GM13976 (cell line): Measurements from ENCODE around the gene TYW1B.
"Not testable (repeated sequence)": the region's sequence is repeated elsewhere in the genome, so short reads cannot be mapped to it uniquely, and the experiment has no call there.

Source experiments
- DNase-seq: peaks from one replicate; pipeline ENCODE4 v3.0.0; 2012; ENCODE audit warnings: low spot score
- in situ Hi-C: fragments of 300-500 bp; cut with MboI; formaldehyde crosslinking; loops from one replicate; pipeline ENCODE4 v1.12.0; 2022; ENCODE audit warnings: low sequenced_read_pairs, mixed read lengths, inconsistent platforms; ENCODE audit not compliant: unreplicated experiment
- TF ChIP-seq, protein P1 (sequence below): IDR thresholded peaks from 2 replicates; pipeline ENCODE4 v1.5.1; 2012; ENCODE audit warnings: borderline replicate concordance, mild to moderate bottlenecking; ENCODE audit not compliant: insufficient read depth; ENCODE audit errors: extremely low read depth, missing control alignments, control extremely low read depth

TYW1B gene

GRCh38 chr7:72827839-72828591, at the start of gene TYW1B:
TYW1B (minus strand) TSS chr7:72828200; CDS start chr7:72828075, 125 bp downstream.
- in situ Hi-C loops: not testable (repeated sequence)

GRCh38 chr7:72867591-72867990, 39.6 kb upstream of the TYW1B start:
- in situ Hi-C loops, DNase-seq: not testable (repeated sequence)

More at GRCh38 chr7:72827839-72828591, at the start of gene TYW1B:
- peak; percentile 85 for DNase-seq

GRCh38 chr7:72858846-72859400, 30.9 kb upstream of the TYW1B start:
- peak; percentile 10 for DNase-seq
- in situ Hi-C loops: not testable (repeated sequence)

DNA sequence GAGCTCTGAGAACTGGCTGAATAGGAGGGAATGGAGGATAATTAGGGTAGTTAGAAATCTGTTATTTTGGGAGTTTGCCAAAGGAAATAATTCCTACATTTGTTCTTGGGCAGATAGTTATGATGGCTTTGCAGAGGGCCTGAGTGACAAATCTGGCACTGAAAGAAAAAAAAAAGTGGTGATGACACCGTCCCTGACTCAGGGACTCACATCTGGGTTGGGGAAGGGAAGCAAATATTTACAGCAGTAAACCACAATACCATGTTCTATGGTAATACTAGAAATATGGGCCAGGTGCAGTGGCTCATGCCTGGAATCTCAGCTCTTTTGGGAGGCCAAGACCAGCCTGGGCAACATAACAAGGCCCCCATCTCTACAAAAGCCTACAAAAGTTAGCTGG, 29.9 kb upstream of the TYW1B start:
- in situ Hi-C loops, DNase-seq: not testable (repeated sequence)

DNA sequence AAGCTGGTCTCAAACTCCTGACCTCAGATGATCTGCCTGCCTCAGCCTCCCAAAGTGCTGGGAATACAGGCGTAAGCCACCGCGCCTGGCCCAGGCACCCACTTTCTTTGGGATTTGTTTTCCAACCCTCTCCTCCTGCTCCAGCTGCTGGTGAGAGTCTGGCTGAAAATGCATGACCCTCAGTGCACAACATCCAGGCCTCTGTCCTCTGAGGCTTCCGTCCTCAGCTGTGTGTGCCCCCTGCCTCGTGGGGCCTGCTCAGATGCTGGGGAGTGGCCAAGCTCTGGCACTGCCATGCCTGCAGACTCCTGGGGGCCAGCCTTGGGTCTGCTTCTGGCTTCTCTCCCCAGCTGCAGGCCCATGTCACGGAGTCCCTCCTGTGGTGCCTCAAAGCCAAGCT, 27.3 kb upstream of the TYW1B start:
- in situ Hi-C loops: not testable (repeated sequence)

DNA sequence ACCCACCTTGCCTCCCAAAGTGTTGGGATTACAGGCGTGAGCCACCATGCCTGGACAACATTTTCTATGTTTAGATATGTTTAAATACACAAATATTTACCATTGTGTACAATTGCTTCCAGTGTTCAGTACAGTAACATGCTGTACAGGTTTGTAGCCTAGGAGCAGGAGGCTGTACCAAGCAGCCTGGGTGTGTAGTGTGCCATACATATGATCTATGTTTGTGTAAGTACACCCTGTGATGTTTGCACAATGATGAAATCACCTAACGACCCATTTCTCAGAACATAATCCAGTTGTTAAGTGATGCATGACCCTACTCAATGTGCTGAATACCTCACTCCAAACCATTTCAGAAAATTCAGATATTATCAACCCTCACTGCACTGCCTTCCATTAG, 24.9 kb upstream of the TYW1B start:
- in situ Hi-C loops, DNase-seq: not testable (repeated sequence)

More for the DNA sequence above, 27.3 kb upstream of the TYW1B start:
- DNase-seq: not testable (repeated sequence)

DNA sequence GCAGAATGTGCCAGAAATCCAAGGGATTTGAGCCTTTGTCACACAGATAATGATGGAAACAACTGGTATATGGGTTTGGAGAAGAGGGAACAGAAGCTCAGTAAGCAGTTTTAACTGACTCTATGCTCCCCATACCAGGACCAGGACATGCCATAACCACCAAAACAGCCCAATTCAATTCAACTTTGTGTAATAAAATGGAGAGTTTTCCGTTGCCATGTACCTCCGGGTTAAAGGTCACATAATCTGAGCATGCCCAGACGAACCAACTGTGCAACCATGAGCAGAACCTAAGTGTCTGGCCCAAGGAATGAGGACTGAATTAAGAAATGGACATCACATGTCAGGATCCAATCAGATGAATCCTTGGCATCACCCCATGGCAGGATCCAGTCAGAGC, 22.7 kb upstream of the TYW1B start:
- in situ Hi-C loops, DNase-seq: not testable (repeated sequence)

DNA sequence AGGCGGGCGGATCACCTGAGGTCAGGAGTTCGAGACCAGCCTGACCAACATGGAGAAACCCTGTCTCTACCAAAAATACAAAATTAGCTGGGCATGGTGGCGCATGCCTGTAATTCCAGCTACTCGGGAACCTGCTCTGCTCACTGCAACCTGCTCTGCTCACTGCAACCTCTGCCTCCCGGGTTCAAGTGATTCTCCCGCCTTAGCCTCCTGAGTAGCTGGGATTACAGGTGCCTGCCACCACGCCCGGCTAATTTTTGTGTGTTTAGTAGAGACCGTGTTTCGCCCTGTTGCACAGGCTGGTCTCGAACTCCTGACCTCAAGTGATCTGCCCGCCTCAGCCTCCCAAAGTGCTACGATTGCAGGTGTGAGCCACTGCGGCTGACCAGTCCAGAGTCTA, 16.1 kb upstream of the TYW1B start:
- DNase-seq, in situ Hi-C loops: not testable (repeated sequence)

DNA sequence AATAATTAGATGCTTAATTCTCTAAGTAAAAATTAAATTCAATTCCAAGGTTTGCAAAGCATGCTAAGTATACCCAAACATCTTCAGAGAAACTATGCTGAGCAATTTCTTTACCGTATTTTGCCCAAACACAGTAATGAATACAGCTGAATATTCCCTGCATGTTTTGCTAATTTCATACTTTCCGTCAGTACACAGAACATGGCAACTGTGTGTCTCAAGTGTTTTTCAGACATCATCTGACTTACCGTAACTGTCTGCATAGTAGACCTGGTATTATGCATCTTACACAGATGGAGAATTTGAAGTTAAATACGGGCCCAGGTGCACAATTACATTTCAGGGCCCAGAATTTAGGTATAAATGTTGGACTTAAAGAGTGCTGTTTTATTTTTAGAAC, 15.2 kb upstream of the TYW1B start:
- in situ Hi-C loops, DNase-seq: not testable (repeated sequence)

GRCh38 chr7:72840966-72841511, 13.0 kb upstream of the TYW1B start:
- DNase-seq, in situ Hi-C loops: not testable (repeated sequence)

DNA sequence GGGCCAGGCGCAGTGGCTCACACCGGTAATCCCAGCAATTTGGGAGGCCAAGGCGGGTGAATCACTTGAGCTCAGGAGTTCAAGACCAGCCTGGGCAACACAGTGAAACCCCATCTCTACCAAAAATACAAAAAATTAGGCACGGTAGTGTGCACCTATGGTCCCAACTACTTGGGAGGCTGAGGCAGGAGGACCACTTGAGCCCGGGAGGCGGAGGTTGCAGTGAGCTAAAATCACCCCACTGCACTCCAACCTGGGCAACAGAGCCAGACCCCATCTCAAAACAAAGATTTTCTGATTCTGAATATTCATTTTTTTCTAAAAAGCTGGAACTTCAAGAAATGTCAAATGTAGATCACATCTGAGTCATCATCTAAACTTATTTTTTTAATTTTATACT, 10.3 kb upstream of the TYW1B start:
- in situ Hi-C loops, DNase-seq: not testable (repeated sequence)

DNA sequence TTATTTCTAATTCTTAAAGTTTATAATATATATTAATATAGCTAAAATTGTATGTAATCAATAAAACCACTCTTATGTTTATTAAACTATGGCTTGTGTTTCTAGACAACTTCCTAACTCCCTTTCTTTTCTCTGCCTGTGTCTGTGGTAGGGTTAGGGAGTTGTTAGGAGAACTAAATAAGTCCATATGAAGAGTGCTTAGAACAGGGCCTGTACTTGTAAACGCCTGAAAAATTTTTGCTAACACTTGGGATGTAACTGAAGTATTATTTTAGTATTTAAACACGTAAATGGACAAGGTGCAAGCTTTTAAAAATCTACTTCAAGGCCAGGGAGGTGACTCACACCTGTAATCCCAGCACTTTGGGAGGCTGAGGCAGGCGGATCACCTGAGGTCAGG, 9.3 kb upstream of the TYW1B start:
- DNase-seq, in situ Hi-C loops: not testable (repeated sequence)

DNA sequence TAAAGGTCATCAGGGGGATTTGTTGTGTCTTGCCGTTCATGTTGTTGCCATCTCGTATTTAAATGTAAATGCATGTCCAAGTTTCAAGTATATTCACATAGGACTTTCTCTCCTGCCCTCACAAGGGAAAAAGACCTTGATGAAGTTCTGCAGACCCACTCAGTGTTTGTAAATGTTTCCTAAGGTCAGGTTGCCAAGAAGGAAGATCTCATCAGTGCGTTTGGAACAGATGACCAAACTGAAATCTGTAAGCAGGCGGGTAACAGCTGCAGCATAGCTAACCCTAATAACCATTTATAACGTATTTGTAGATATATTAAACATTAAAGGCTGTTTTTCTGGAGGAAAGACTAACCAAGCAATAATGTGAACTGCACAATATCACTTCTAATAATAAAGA, 2.6 kb upstream of the TYW1B start:
- in situ Hi-C loops, DNase-seq: not testable (repeated sequence)

GRCh38 chr7:72829687-72830354, 1.8 kb upstream of the TYW1B start:
- DNase-seq, in situ Hi-C loops: not testable (repeated sequence)
- TF ChIP-seq, protein P1, sequence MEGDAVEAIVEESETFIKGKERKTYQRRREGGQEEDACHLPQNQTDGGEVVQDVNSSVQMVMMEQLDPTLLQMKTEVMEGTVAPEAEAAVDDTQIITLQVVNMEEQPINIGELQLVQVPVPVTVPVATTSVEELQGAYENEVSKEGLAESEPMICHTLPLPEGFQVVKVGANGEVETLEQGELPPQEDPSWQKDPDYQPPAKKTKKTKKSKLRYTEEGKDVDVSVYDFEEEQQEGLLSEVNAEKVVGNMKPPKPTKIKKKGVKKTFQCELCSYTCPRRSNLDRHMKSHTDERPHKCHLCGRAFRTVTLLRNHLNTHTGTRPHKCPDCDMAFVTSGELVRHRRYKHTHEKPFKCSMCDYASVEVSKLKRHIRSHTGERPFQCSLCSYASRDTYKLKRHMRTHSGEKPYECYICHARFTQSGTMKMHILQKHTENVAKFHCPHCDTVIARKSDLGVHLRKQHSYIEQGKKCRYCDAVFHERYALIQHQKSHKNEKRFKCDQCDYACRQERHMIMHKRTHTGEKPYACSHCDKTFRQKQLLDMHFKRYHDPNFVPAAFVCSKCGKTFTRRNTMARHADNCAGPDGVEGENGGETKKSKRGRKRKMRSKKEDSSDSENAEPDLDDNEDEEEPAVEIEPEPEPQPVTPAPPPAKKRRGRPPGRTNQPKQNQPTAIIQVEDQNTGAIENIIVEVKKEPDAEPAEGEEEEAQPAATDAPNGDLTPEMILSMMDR: peak; percentile 31

GRCh38 chr7:72829291-72829686, 1.3 kb upstream of the TYW1B start:
- DNase-seq: peak; percentile 81
- in situ Hi-C loops: not testable (repeated sequence)

- in situ Hi-C loops, DNase-seq: not testable (repeated sequence)
Observed at GRCh38 chr7:72823765-72824732, 4.0 kb downstream of the TYW1B start.
